Esophagus muscularis mucosa (tissue), 3 donors: Measurements from ENCODE around the gene STAMBPL1.

Experiments used
- CTCF ChIP-seq, 3 experiments: fragments of 200-600 bp in 2 of 3; fragments of 450-650 bp in 1 of 3; sonication (generic) in 2 of 3; IDR thresholded peaks; one replicate each; pipeline ENCODE4 v1.5.1; 2017 to 2019; ENCODE audit warnings: antibody characterized with exemption in 3 of 3, mild to moderate bottlenecking in 2 of 3, moderate library complexity in 1 of 3
- POLR2A ChIP-seq: fragments of 450-650 bp; IDR thresholded peaks from one replicate; pipeline ENCODE4 v1.6.1; 2017; ENCODE audit warnings: antibody characterized with exemption, moderate library complexity, mild to moderate bottlenecking, low read depth
- POLR2AphosphoS5 ChIP-seq, 2 donors: sonication (generic); formaldehyde crosslinking; IDR thresholded peaks; one replicate each; pipeline ENCODE4 v1.6.1; 2017; ENCODE audit warnings: antibody characterized with exemption in 2 of 2

- TF ChIP-seq POLR2AphosphoS5 (IDR thresholded peaks at IDR 0.05) (no peak), CTCF (IDR thresholded peaks at IDR 0.05) (no peak), POLR2A (no peak)
These were observed 19.8 kb downstream of the STAMBPL1 start for GRCh38 chr10:88899886-88900285.
